CD4-positive, alpha-beta T cell treated with Interleukin-2 at 100 ng/mL for 4 hours (primary cell): Measurements from ENCODE around the gene C4orf54.

Experiments
- DNase-seq: peaks from one replicate; pipeline ENCODE4 v3.0.0-alpha.2; 2020; ENCODE audit warnings: low spot score

C4orf54 gene

GRCh38 chr4:99657798-99658197, at the start of gene C4orf54:
Gene C4orf54 (minus strand): TSS chr4:99657828. CDS start chr4:99654648, 3,180 bp downstream.
- no peak for DNase-seq

GRCh38 chr4:99705891-99706290, 48.3 kb upstream of the C4orf54 start:
- no peak for DNase-seq

GRCh38 chr4:99696801-99697200, 39.2 kb upstream of the C4orf54 start:
- no peak for DNase-seq

GRCh38 chr4:99693140-99693539, 35.5 kb upstream of the C4orf54 start:
- no peak for DNase-seq

GRCh38 chr4:99690990-99691389, 33.4 kb upstream of the C4orf54 start:
- no peak for DNase-seq

- DNase-seq, result no peak
These were observed 32.8 kb upstream of the C4orf54 start for GRCh38 chr4:99690472-99690871.

- DNase-seq, result no peak
These were observed 29.5 kb upstream of the C4orf54 start for GRCh38 chr4:99687120-99687519.

- DNase-seq, result no peak
These were observed 27.6 kb upstream of the C4orf54 start for GRCh38 chr4:99685234-99685633.

GRCh38 chr4:99683895-99684294, 26.3 kb upstream of the C4orf54 start:
- DNase-seq, result no peak

GRCh38 chr4:99679976-99680375, 22.3 kb upstream of the C4orf54 start:
- no peak for DNase-seq

GRCh38 chr4:99679204-99679603, 21.6 kb upstream of the C4orf54 start:
- DNase-seq, result no peak

GRCh38 chr4:99677161-99677560, 19.5 kb upstream of the C4orf54 start:
- DNase-seq, result no peak

GRCh38 chr4:99670409-99671073, 12.9 kb upstream of the C4orf54 start:
- no peak for DNase-seq

GRCh38 chr4:99669084-99669483, 11.5 kb upstream of the C4orf54 start:
- DNase-seq, result no peak

- DNase-seq, result no peak
These were observed 10.8 kb upstream of the C4orf54 start for GRCh38 chr4:99668472-99668871.

- DNase-seq, result no peak
These were observed 8.4 kb upstream of the C4orf54 start for GRCh38 chr4:99665983-99666382.

- DNase-seq, result no peak
These were observed 7.1 kb upstream of the C4orf54 start for GRCh38 chr4:99664716-99665115.

- no peak for DNase-seq
These were observed 4.3 kb upstream of the C4orf54 start for GRCh38 chr4:99661907-99662306.

- no peak for DNase-seq
These were observed 1.0 kb upstream of the C4orf54 start for GRCh38 chr4:99658666-99659065.

GRCh38 chr4:99655308-99656081, 2.1 kb downstream of the C4orf54 start:
- no peak for DNase-seq

GRCh38 chr4:99654361-99654761, 3.3 kb downstream of the C4orf54 start:
- DNase-seq, result no peak

GRCh38 chr4:99653916-99654315, 3.7 kb downstream of the C4orf54 start:
- no peak for DNase-seq

GRCh38 chr4:99652596-99653436, 4.8 kb downstream of the C4orf54 start:
- no peak for DNase-seq
